ENCODE data around the gene DNAJC5G.
"Not testable (repeated sequence)": the region's sequence is repeated elsewhere in the genome, so short reads cannot be mapped to it uniquely, and the experiment has no call there.

DNAJC5G gene

DNA sequence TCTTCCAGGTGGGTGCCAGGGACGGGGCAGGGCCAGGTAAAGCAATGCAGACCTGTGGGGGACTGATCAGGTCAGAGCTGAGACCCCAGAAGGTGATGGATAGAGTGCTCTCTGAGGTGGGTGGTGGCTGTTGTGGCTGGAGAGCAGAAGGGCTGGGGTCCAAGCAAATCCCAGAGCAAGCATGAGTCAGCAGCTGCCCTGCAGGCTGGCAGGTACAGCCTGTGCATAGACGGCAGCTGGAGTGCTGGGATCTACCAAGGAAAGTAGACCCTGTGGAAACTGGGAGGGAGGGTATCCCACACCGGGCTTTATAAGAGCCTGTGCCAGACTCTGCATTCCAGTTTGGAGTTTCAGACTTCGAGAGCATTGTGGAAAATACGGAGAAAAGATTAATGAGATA is 7.7 kb downstream of the DNAJC5G start:
- Mint-ChIP-seq H3K9me3 (no peaks in the 10 kb centered on the region), H3K27ac (no peak overlapping the region), H3K4me3 (no peak overlapping the region), H3K4me1 (ENCODE audit: low read depth) (peaks cover 4% of the 10 kb centered on the region), H3K27me3 (peaks cover 25% of the 10 kb centered on the region), H3K36me3 (ENCODE audit: low read depth) (no peaks in the 10 kb centered on the region)
- no peak for DNase-seq

DNA sequence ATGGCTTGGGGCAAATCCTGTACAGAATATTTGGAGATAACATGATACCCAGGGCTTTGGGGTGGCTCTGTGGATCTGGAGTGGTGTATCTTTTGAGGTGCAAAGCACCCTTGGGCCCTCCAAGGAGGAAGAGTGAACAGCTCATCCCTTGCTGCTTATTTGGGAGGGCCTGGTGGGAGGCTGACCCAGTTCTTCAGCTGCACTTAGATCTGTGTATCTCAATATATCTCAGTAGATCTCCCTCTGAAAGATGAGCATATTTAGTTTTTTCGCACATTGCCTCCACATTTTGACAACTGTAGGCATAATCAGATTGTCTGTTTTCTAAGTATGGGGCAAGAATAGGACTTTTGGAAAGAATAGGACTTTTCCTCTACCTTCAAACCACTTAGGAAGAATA is 9.8 kb downstream of the DNAJC5G start:
- Mint-ChIP-seq H3K9me3 (no peaks in the 10 kb centered on the region), H3K4me1 (ENCODE audit: low read depth) (peaks cover under 1% of the 10 kb centered on the region), H3K4me3 (no peak overlapping the region), H3K27me3 (peaks cover 22% of the 10 kb centered on the region), H3K27ac (no peak overlapping the region), H3K36me3 (ENCODE audit: low read depth) (no peaks in the 10 kb centered on the region)
- DNase-seq, result no peak

DNA sequence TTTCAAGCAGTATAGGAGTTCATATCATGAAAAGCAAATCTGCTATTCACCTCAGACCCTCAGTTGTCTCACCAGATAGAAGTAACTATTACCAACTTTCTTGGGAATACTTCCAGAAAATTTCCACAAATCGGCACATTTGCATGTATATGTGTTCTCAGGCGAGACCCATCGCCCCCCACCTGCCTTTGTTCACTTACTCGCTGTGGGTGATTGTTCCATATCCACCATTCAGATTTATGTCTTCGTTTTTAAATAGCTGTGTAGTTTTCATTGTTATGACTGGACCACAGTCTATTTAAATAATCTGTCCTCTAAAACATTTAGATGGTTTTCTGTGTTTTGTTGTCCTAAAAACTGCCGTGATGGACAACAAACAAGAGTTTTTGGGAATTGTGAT is 10.2 kb downstream of the DNAJC5G start:
- Mint-ChIP-seq H3K9me3 (no peaks in the 10 kb centered on the region), H3K27ac (no peak overlapping the region), H3K36me3 (ENCODE audit: low read depth) (no peaks in the 10 kb centered on the region), H3K4me1 (ENCODE audit: low read depth) (no peaks in the 10 kb centered on the region), H3K27me3 (peaks cover 22% of the 10 kb centered on the region), H3K4me3 (no peak overlapping the region)
- no peak for DNase-seq

DNA sequence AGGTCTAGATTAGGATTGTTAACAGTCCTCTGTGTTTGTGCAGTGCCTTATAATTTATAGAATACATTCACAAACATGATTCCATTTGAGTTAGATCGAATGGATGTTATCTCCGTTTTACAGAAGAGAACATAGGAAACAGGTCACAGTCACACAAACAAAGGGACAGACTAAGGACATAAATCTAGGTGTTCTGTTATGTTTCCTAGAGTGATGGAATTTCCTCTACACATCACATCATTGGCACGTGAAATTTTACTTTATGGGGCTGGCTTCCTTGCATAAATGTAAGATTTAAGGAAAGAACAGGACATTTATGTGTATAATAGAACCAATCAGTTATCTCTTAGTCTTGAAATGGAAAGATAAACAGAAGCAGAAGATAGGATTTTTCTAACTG is 13.4 kb downstream of the DNAJC5G start:
- no peak overlapping the region for H3K27ac Mint-ChIP-seq
- no peaks in the 10 kb centered on the region for H3K4me1 Mint-ChIP-seq (ENCODE audit: low read depth)
- H3K36me3 Mint-ChIP-seq (ENCODE audit: low read depth), result no peaks in the 10 kb centered on the region
- DNase-seq, result no peak
- no peak overlapping the region for H3K4me3 Mint-ChIP-seq
- no peaks in the 10 kb centered on the region for H3K9me3 Mint-ChIP-seq
- peaks cover 19% of the 10 kb centered on the region for H3K27me3 Mint-ChIP-seq

DNA sequence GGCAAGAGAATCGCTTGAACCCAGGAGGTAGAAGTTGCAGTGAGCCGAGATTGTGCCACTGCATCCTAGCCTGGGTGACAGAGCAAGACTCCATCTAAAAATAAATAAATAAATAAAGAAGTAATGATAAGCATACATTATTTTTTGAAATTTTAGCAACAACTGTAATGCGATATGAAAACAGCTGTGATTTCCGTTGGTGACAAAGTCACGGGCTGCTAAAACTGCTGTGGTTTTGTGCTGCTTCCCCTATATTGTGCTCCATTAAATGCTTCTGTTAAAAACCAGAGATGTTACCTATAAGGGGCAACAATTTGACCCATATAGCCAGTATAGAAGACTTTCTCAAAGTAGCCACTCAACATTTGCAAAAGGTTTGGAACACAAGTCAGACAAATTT is 15.3 kb downstream of the DNAJC5G start:
- Mint-ChIP-seq H3K9me3 (no peaks in the 10 kb centered on the region), H3K4me3 (no peak overlapping the region), H3K36me3 (ENCODE audit: low read depth) (no peaks in the 10 kb centered on the region), H3K27ac (no peak overlapping the region), H3K4me1 (ENCODE audit: low read depth) (no peaks in the 10 kb centered on the region), H3K27me3 (peaks cover 19% of the 10 kb centered on the region)
- DNase-seq, result no peak

DNA sequence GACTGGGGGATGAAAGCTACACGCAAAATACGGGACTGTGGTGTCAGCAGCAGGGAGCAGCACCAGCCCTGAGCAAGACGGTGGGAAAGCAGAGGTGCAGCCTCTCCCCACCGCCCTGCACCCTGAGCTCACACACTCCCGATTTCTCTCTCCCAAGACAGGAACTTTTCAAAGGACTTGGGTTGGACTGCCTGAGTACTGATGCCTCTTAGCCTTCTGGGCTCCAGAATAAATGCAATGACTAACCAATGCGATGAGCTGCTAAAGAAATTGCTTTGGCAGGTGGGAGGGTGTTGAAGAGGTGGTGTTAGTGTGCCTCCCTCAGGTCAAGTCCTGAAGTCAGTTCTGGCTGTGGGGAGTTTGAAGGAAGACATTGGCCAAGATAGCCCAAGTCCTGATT is 16.6 kb downstream of the DNAJC5G start:
- no peaks in the 10 kb centered on the region for H3K9me3 Mint-ChIP-seq
- H3K4me3 Mint-ChIP-seq, result no peak overlapping the region
- H3K4me1 Mint-ChIP-seq (ENCODE audit: low read depth), result no peaks in the 10 kb centered on the region
- no peak for DNase-seq
- H3K27ac Mint-ChIP-seq, result no peak overlapping the region
- peaks cover 24% of the 10 kb centered on the region for H3K27me3 Mint-ChIP-seq
- no peaks in the 10 kb centered on the region for H3K36me3 Mint-ChIP-seq (ENCODE audit: low read depth)

DNA sequence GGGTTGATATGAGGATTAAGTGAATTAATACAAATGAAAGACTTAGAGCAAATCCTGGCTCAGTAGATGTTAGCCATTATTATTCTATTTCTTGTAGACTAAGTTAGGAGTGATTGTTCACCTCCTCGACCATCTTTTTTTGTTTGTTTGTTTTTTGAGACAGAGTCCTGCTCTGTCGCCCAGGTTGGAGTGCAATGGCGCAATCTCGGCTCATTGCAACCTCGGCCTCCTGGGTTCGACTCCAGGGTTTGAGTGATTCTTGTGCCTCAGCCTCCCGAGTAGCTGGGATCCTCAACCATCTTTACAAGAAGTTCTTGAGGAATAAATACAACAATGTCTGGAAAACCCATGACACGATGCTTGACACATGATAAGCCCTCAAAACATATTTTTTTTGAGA is 19.7 kb downstream of the DNAJC5G start:
- H3K27ac Mint-ChIP-seq, result no peak overlapping the region
- H3K36me3 Mint-ChIP-seq (ENCODE audit: low read depth), result no peaks in the 10 kb centered on the region
- H3K4me1 Mint-ChIP-seq (ENCODE audit: low read depth), result no peaks in the 10 kb centered on the region
- DNase-seq, result no peak
- H3K4me3 Mint-ChIP-seq, result no peak overlapping the region
- no peaks in the 10 kb centered on the region for H3K9me3 Mint-ChIP-seq
- peaks cover 33% of the 10 kb centered on the region for H3K27me3 Mint-ChIP-seq

DNA sequence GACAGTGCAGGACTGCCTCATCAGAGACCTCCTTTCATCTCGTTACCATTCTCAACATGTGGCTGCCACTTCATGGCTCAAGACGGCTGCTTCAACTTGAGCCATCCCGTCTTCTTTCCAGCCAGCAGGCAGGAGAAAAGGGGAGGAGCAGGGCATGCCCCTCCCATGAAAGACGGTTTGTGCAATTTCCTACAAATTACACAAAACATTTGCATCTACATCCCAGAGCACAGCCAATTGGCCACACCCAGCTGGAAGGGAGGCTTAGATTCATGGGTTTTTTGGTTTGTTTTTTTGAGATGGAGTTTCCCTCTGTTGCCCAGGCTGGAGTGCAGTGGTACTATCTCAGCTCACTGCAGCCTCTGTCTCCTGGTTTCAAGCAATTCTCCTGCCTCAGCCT is 21.2 kb downstream of the DNAJC5G start:
- Mint-ChIP-seq H3K4me3 (no peak overlapping the region), H3K27me3 (peaks cover 32% of the 10 kb centered on the region), H3K9me3 (no peaks in the 10 kb centered on the region), H3K27ac (no peak overlapping the region), H3K36me3 (ENCODE audit: low read depth) (no peaks in the 10 kb centered on the region), H3K4me1 (ENCODE audit: low read depth) (no peaks in the 10 kb centered on the region)
- no peak for DNase-seq

DNA sequence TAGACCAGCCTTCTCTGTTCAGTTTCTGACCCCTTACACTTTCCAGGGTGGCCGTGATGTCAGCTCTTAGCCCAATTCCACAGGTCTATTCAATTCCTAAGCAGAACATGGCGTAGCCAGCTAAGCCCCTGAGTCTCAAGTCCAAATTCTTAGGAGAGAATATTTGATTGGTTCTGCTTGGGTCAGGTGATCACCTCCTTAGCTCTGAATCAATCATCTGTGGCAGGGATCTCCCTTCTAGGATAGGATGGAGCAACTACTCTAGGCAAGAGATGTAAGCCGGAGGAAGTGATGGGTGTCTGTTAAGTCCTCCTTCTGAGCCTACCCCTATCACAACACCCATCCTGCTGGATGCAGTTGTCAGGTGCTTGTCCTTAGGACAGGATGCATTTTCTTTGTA is 22.0 kb downstream of the DNAJC5G start:
- no peaks in the 10 kb centered on the region for H3K4me1 Mint-ChIP-seq (ENCODE audit: low read depth)
- DNase-seq, result no peak
- no peak overlapping the region for H3K27ac Mint-ChIP-seq
- H3K4me3 Mint-ChIP-seq, result no peak overlapping the region
- no peaks in the 10 kb centered on the region for H3K36me3 Mint-ChIP-seq (ENCODE audit: low read depth)
- H3K9me3 Mint-ChIP-seq, result no peaks in the 10 kb centered on the region
- H3K27me3 Mint-ChIP-seq, result peaks cover 24% of the 10 kb centered on the region

DNA sequence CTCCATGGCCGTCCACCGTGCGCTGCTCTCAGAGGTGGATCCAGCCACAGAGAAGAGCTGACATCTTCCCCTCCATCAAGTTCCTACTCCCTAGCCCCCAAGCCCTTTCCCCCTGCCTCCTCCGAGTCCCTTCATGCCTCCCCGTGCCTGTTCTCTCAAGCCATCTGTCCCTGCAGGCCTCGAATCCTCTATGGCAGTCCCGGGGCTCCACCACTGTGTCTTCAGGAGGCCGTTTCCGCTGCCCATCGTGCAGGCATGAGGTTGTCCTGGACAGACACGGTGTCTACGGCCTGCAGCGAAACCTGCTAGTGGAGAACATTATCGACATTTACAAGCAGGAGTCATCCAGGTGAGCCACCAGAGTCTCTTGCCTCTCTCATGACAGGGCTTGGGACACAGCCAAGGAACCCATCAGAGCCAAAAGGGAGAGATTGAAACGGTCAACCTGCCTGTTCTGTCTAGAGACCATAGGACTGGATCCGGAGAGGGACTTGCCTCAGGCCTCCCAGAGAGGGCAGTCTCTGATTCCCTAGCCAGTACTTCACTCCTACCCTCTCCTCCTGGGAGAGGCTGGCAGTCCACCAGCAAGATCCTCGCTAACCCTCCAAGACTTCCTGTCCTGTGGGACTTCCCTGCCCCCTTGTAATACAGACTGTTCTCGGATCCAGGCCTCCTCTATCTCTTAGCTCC is 23.3 kb downstream of the DNAJC5G start:
- Mint-ChIP-seq H3K9me3 (no peaks in the 10 kb centered on the region), H3K36me3 (ENCODE audit: low read depth) (no peaks in the 10 kb centered on the region), H3K27me3 (peaks cover 16% of the 10 kb centered on the region), H3K27ac (no peak overlapping the region), H3K4me1 (ENCODE audit: low read depth) (peaks cover 5% of the 10 kb centered on the region), H3K4me3 (no peak overlapping the region)
- no peak for DNase-seq

DNA sequence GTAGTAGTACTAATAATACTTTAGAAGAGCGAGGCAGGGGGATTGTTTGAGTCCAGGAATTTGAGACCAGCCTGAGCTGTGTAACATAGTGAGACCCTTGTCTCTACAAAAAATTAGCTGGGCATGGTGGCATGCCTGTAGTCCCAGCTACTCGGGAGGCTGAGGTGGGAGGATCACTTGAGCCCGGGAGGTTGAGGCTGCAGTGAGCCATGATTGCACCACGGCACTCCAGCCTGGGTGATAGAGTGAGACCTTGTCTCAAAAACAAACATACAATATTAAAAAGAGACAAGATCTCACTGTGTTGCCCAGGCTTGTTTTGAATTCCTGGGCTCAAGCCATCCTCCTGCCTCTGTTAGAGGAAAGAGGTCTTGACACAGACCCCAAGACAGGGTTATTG is 25.4 kb downstream of the DNAJC5G start:
- H3K27ac Mint-ChIP-seq; H3K9me3 Mint-ChIP-seq; H3K4me1 Mint-ChIP-seq (ENCODE audit: low read depth); H3K36me3 Mint-ChIP-seq (ENCODE audit: low read depth); H3K4me3 Mint-ChIP-seq; DNase-seq: not testable (repeated sequence)
- H3K27me3 Mint-ChIP-seq, result peaks cover 30% of the 10 kb centered on the region

DNA sequence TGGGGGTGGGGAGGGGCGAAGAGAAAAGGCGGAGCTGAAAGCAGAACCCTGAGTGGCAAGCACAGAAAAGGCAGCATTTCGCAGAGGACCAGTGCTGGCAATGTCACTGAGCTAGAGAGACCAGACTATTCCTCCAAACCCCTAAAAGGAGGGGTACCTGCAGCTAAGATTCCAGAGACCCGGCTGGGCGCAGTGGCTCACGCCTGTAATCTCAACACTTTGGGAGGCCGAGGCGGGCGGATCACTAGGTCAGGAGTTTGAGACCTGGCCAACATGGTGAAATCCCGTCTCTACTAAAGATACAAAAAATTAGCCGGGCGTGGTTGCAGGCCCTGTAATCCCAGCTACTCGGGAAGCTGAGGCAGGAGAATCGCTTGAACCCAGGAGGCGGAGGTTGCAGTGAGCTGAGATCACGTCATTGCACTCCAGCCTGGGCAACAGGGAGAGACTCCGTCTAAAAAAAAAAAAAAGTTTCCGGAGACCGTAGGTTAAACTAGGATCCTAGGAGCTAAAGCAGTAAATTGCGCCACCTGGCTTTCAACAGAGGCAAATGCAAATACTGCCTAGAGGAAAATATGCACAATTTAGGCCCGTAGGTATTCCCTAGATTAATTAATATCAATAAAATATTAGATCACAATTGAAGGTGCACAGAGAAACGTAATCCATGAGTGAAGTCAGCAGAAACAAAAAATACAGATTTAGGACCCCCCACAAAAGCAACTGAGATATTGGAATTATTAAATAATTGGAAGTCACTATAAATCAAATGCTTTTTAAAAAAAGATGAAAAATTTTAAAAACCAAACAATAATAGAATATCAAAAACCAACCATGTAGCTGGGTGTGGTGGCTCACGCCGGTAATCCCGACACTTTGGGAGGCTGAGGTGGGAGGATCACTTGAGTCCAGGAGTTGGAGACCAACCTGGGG is 28.1 kb downstream of the DNAJC5G start:
- Mint-ChIP-seq H3K9me3 (no peaks in the 10 kb centered on the region), H3K4me1 (ENCODE audit: low read depth) (peaks cover 12% of the 10 kb centered on the region), H3K27ac (peak overlapping the region; percentile 14), H3K27me3 (peaks cover 45% of the 10 kb centered on the region), H3K4me3 (peak overlapping the region; percentile 60), H3K36me3 (ENCODE audit: low read depth) (peaks cover under 1% of the 10 kb centered on the region)
- DNase-seq, result peak; percentile 60

DNA sequence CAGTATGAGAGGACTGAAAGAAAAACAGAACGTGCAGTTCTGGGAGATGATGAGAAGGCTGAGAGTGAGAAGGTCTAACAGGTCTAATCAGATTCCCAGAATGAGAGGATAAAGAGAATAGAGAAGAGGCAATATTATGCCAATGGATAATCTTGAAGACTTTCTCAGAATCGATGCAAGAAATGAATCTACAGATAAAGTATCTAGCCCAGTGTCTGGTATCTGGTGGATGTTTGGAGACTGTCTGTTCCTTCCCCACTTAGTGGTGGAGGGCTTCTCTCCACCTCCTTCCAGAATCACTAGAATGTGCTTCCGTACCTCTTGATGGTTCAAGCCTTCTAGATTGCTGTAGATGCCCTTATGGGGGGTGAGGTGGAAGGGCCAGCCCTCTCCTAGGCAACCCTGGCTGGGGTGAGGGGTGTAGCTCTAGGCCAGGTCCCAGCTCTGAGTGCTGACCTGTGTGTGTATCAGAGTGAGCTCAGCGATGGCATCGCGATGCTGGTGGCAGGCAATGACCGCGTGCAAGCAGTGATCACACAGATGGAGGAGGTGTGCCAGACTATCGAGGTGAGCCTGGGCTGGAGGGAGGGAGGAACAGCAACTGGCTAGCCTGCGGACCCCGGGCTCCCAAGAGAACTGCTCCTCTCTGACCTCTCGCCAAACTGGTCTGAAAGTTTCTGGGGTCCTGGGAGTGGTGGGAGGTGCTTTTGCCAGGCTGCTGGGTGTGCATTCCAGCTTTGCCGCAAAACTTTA is 29.4 kb downstream of the DNAJC5G start:
- Mint-ChIP-seq H3K27me3 (peaks cover 42% of the 10 kb centered on the region), H3K9me3 (no peaks in the 10 kb centered on the region), H3K36me3 (ENCODE audit: low read depth) (peaks cover 11% of the 10 kb centered on the region), H3K27ac (no peak overlapping the region), H3K4me3 (no peak overlapping the region), H3K4me1 (ENCODE audit: low read depth) (peaks cover 12% of the 10 kb centered on the region)
- no peak for DNase-seq

DNA sequence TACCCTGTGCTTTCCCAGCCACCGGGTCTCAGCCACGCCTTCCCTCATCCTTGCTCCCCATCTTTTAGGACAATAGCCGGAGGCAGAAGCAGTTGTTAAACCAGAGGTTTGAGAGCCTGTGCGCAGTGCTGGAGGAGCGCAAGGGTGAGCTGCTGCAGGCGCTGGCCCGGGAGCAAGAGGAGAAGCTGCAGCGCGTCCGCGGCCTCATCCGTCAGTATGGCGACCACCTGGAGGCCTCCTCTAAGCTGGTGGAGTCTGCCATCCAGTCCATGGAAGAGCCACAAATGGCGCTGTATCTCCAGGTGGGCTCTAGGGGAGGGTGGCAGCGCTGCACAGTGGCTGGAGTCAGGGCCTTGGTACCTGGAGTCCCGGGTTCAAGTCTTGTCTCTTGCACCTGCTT is 30.3 kb downstream of the DNAJC5G start:
- Mint-ChIP-seq H3K36me3 (ENCODE audit: low read depth) (peaks cover 18% of the 10 kb centered on the region), H3K27me3 (peaks cover 42% of the 10 kb centered on the region), H3K4me1 (ENCODE audit: low read depth) (peaks cover 12% of the 10 kb centered on the region), H3K4me3 (no peak overlapping the region), H3K9me3 (no peaks in the 10 kb centered on the region), H3K27ac (no peak overlapping the region)
- DNase-seq, result no peak

DNA sequence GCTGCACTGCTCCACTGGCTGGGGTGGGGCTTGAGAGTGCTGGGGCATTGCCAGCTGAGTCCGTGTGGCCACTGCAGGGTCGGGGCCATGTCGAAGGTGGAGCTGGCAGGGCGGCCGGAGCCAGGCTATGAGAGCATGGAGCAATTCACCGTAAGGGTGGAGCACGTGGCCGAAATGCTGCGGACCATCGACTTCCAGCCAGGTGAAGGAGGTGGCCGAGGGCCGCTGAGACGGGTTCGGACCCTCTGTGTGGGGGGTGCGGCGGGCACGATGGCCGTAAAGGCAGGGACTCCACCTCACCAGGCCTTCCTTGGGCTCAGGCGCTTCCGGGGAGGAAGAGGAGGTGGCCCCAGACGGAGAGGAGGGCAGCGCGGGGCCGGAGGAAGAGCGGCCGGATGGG is 30.9 kb downstream of the DNAJC5G start:
- peak overlapping the region; percentile 35 for H3K4me3 Mint-ChIP-seq
- H3K27me3 Mint-ChIP-seq, result peaks cover 42% of the 10 kb centered on the region
- DNase-seq, result peak; percentile 36
- H3K27ac Mint-ChIP-seq, result no peak overlapping the region
- H3K36me3 Mint-ChIP-seq (ENCODE audit: low read depth), result peaks cover 22% of the 10 kb centered on the region
- H3K9me3 Mint-ChIP-seq, result no peaks in the 10 kb centered on the region
- peaks cover 12% of the 10 kb centered on the region for H3K4me1 Mint-ChIP-seq (ENCODE audit: low read depth)
